GM18861 (cell line): ENCODE data around the gene MRPL38.
"Not testable (repeated sequence)": the region's sequence is repeated elsewhere in the genome, so short reads cannot be mapped to it uniquely, and the experiment has no call there.

Experiments
- ATAC-seq: cut with Tn5 transposase; IDR thresholded peaks from one replicate; pipeline ENCODE4 v1.9.1; 2021; ENCODE audit not compliant: unreplicated experiment

Gene MRPL38

GRCh38 chr17:75855310-75856061 lies 49.2 kb downstream of the MRPL38 start, which contains the start of gene WBP2:
Gene WBP2 (minus strand): TSS chr17:75855335. CDS start chr17:75855297, 38 bp downstream.
- ATAC-seq, result peak; percentile 77

GRCh38 chr17:75854881-75855309 lies 49.8 kb downstream of the MRPL38 start:
- ATAC-seq, result no peak

GRCh38 chr17:75854101-75854748 lies 50.5 kb downstream of the MRPL38 start:
- ATAC-seq, result no peak

GRCh38 chr17:75853433-75853832 lies 51.3 kb downstream of the MRPL38 start:
- no peak for ATAC-seq

GRCh38 chr17:75851693-75851991 lies 53.0 kb downstream of the MRPL38 start:
- not testable (repeated sequence) for ATAC-seq

GRCh38 chr17:75850928-75851692 lies 53.6 kb downstream of the MRPL38 start:
- ATAC-seq, result no peak

- ATAC-seq, result no peak
Observed at GRCh38 chr17:75849724-75850123, 55.0 kb downstream of the MRPL38 start.

- no peak for ATAC-seq
Observed at GRCh38 chr17:75849279-75849646, 55.4 kb downstream of the MRPL38 start.
